Mammary epithelial cell (primary cell): ENCODE measurements around the gene MYO15A.

Experiments
- EZH2 ChIP-seq: IDR thresholded peaks from 2 replicates; pipeline ENCODE4 v1.6.1; 2012; ENCODE audit warnings: low read length, inconsistent platforms, borderline replicate concordance
- TF ChIP-seq, protein P1 (sequence below), 2 donors: IDR thresholded peaks in 1 of 2; conservative IDR thresholded peaks in 1 of 2; 2 replicates each; pipeline ENCODE4 v1.5.1; 2011 to 2012; ENCODE audit warnings: inconsistent platforms in 2 of 2, low read length in 2 of 2, mild to moderate bottlenecking in 2 of 2, control low read depth in 1 of 2, low read depth in 1 of 2; ENCODE audit not compliant: insufficient read depth in 1 of 2; ENCODE audit errors: extremely low read depth in 1 of 2

DNA sequence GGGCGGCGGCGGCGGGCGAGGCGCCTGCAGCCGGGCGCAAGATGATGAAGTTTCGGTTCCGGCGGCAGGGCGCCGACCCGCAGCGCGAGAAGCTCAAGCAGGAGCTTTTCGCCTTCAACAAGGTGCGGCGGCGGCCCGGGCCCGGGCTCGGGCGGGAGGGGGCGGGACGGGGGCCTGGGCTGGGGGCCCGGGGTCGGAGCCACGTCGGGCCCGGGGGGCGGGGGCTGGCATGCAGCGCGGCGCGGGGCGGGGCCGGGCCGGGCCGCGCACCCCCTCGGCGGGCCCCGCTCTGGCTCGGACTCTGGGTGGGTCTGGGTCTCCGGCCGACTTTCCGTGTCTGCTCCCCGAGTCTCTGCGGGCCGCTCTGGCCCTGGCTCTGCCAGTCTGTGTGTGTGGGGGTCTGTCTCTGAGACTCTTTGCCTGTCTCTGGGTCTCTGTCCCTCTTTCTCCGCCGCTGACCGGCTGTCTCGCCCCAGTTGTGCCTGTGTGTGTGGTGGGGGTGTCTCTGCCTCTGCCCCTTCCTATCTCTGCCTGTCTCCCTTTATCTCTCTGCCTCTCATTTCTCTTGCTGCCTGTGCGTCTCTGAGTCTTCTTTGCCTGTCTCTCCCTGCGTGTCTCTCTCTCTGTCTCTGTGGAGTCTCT is 117.2 kb downstream of the MYO15A start:
- TF ChIP-seq, protein P1, sequence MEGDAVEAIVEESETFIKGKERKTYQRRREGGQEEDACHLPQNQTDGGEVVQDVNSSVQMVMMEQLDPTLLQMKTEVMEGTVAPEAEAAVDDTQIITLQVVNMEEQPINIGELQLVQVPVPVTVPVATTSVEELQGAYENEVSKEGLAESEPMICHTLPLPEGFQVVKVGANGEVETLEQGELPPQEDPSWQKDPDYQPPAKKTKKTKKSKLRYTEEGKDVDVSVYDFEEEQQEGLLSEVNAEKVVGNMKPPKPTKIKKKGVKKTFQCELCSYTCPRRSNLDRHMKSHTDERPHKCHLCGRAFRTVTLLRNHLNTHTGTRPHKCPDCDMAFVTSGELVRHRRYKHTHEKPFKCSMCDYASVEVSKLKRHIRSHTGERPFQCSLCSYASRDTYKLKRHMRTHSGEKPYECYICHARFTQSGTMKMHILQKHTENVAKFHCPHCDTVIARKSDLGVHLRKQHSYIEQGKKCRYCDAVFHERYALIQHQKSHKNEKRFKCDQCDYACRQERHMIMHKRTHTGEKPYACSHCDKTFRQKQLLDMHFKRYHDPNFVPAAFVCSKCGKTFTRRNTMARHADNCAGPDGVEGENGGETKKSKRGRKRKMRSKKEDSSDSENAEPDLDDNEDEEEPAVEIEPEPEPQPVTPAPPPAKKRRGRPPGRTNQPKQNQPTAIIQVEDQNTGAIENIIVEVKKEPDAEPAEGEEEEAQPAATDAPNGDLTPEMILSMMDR (conservative IDR thresholded peaks at IDR 0.05 in 1 of 2, IDR thresholded peaks at IDR 0.05 in 1 of 2; ENCODE audit: extremely low read depth in 1 of 2, insufficient read depth in 1 of 2, low read depth in 1 of 2, low read length in 2 of 2) = no peak
- TF ChIP-seq EZH2 = no peak
